ENCODE measurements around the gene KRTAP20-4.

The KRTAP20-4 gene

GRCh38 chr21:30620522-30620921 is at the start of gene KRTAP20-4:
Gene KRTAP20-4 (plus strand): TSS chr21:30620627.
- Histone ChIP-seq H3K9me3 (ENCODE audit: control insufficient read depth, insufficient read depth, low read length) (no peaks in the 10 kb centered on the region), H3K4me3 (ENCODE audit: low read depth, low read length) (no peak within 1 kb of the TSS), H3K4me1 (ENCODE audit: control insufficient read depth, insufficient read depth, low read length) (no peaks in the 10 kb centered on the region), H3K36me3 (ENCODE audit: control insufficient read depth, insufficient read depth, low read length) (no peaks in the 10 kb centered on the region), H3K27me3 (ENCODE audit: control insufficient read depth, insufficient read depth, low read length) (no peaks in the 10 kb centered on the region), H3K9ac (ENCODE audit: low read depth, low read length) (no peak within 1 kb of the TSS)

DNA sequence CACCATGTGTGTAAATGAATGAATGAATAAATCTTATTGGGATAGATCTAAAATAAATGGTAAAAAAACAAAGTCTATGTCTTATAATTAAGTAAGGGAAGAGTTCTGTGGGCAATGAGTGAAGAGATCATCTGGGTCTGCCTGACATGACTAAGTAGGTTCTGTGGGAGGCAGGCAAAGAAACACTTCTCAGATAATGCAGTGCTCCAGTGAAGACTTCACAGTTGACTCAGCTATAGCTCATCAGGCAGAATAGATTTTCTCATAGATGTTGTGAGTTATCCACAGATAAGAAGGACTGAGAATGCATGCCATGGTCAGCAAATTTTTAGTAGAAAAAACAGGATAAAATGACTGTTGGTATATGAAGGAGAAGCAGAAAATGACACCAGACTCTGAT is 42.7 kb upstream of the KRTAP20-4 start:
- Histone ChIP-seq H3K9ac (ENCODE audit: low read depth, low read length) (no peak overlapping the region), H3K4me3 (ENCODE audit: low read depth, low read length) (no peak overlapping the region), H3K4me1 (ENCODE audit: control insufficient read depth, insufficient read depth, low read length) (no peaks in the 10 kb centered on the region), H3K36me3 (ENCODE audit: control insufficient read depth, insufficient read depth, low read length) (no peaks in the 10 kb centered on the region), H3K9me3 (ENCODE audit: control insufficient read depth, insufficient read depth, low read length) (no peaks in the 10 kb centered on the region), H3K27me3 (ENCODE audit: control insufficient read depth, insufficient read depth, low read length) (no peaks in the 10 kb centered on the region)

DNA sequence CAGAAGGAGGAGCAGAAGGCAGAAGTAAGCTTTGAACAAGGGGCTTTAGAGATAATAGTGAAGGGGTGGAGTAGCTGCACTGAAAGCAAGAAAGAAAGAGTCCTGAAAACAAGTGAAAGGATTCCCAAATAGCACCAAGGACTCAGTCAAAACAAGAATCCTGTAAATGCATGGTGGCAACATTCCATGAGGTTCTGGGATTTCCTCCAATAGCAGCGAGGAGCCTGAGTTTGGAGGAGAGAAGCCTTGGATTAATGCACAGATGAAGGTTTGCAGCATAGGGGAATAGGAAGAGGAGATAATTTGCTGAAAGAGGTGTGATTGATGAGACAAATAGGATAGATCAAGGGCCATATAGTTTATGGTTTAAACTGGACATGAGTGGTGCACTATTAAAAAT is 41.1 kb upstream of the KRTAP20-4 start:
- Histone ChIP-seq H3K9ac (ENCODE audit: low read depth, low read length) (no peak overlapping the region), H3K9me3 (ENCODE audit: control insufficient read depth, insufficient read depth, low read length) (no peaks in the 10 kb centered on the region), H3K4me1 (ENCODE audit: control insufficient read depth, insufficient read depth, low read length) (no peaks in the 10 kb centered on the region)

GRCh38 chr21:30580132-30580531 is 40.3 kb upstream of the KRTAP20-4 start:
- H3K9ac ChIP-seq (ENCODE audit: low read depth, low read length): no peak overlapping the region
- no peak overlapping the region for H3K4me3 ChIP-seq (ENCODE audit: low read depth, low read length)
- no peaks in the 10 kb centered on the region for H3K27me3 ChIP-seq (ENCODE audit: control insufficient read depth, insufficient read depth, low read length)
- H3K36me3 ChIP-seq (ENCODE audit: control insufficient read depth, insufficient read depth, low read length): no peaks in the 10 kb centered on the region
- H3K9me3 ChIP-seq (ENCODE audit: control insufficient read depth, insufficient read depth, low read length): no peaks in the 10 kb centered on the region
- no peaks in the 10 kb centered on the region for H3K4me1 ChIP-seq (ENCODE audit: control insufficient read depth, insufficient read depth, low read length)

More for the DNA sequence above, 41.1 kb upstream of the KRTAP20-4 start:
- Histone ChIP-seq H3K27me3 (ENCODE audit: control insufficient read depth, insufficient read depth, low read length) (no peaks in the 10 kb centered on the region), H3K36me3 (ENCODE audit: control insufficient read depth, insufficient read depth, low read length) (no peaks in the 10 kb centered on the region), H3K4me3 (ENCODE audit: low read depth, low read length) (no peak overlapping the region)

DNA sequence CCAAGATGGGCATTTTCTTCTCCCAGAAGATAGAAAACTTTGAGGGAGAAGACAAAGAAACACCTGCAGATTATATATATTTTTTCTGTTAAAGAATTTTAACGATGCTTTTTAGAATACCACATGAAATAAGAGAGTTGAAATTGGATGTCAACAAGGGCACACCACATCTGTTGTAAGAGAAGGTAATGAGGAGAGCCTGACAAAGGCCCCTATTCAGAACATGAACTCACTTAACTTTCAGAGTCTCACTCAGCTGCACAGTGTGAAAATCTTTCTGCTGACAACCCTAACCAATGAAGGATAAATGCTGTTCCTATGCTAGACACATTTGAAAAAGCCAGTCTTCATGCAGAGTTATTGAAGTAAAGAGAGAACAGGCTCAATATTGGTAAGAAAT is 37.6 kb upstream of the KRTAP20-4 start:
- H3K4me1 ChIP-seq (ENCODE audit: control insufficient read depth, insufficient read depth, low read length): no peaks in the 10 kb centered on the region
- no peak overlapping the region for H3K9ac ChIP-seq (ENCODE audit: low read depth, low read length)
- no peaks in the 10 kb centered on the region for H3K36me3 ChIP-seq (ENCODE audit: control insufficient read depth, insufficient read depth, low read length)
- H3K9me3 ChIP-seq (ENCODE audit: control insufficient read depth, insufficient read depth, low read length): no peaks in the 10 kb centered on the region
- no peaks in the 10 kb centered on the region for H3K27me3 ChIP-seq (ENCODE audit: control insufficient read depth, insufficient read depth, low read length)
- no peak overlapping the region for H3K4me3 ChIP-seq (ENCODE audit: low read depth, low read length)

GRCh38 chr21:30590297-30590696 is 30.1 kb upstream of the KRTAP20-4 start, which contains the start of gene KRTAP22-2:
Gene KRTAP22-2 (minus strand): TSS chr21:30590397.
- Histone ChIP-seq H3K9me3 (ENCODE audit: control insufficient read depth, insufficient read depth, low read length) (no peaks in the 10 kb centered on the region), H3K27me3 (ENCODE audit: control insufficient read depth, insufficient read depth, low read length) (no peaks in the 10 kb centered on the region)

GRCh38 chr21:30592140-30592539 is 28.3 kb upstream of the KRTAP20-4 start, which contains the start of gene KRTAP6-3:
Gene KRTAP6-3 (plus strand): TSS chr21:30592440. CDS start chr21:30592446, 6 bp downstream.
- Histone ChIP-seq H3K36me3 (ENCODE audit: control insufficient read depth, insufficient read depth, low read length) (no peaks in the 10 kb centered on the region), H3K9me3 (ENCODE audit: control insufficient read depth, insufficient read depth, low read length) (no peaks in the 10 kb centered on the region), H3K4me1 (ENCODE audit: control insufficient read depth, insufficient read depth, low read length) (no peaks in the 10 kb centered on the region), H3K9ac (ENCODE audit: low read depth, low read length) (no peak within 1 kb of the TSS), H3K4me3 (ENCODE audit: low read depth, low read length) (no peak within 1 kb of the TSS), H3K27me3 (ENCODE audit: control insufficient read depth, insufficient read depth, low read length) (no peaks in the 10 kb centered on the region)

More at GRCh38 chr21:30590297-30590696, 30.1 kb upstream of the KRTAP20-4 start, which contains the start of gene KRTAP22-2:
- H3K36me3 ChIP-seq (ENCODE audit: control insufficient read depth, insufficient read depth, low read length): no peaks in the 10 kb centered on the region
- no peak within 1 kb of the TSS for H3K9ac ChIP-seq (ENCODE audit: low read depth, low read length)
- no peak within 1 kb of the TSS for H3K4me3 ChIP-seq (ENCODE audit: low read depth, low read length)
- no peaks in the 10 kb centered on the region for H3K4me1 ChIP-seq (ENCODE audit: control insufficient read depth, insufficient read depth, low read length)

- Histone ChIP-seq H3K4me3 (ENCODE audit: low read depth, low read length) (no peak within 1 kb of the TSS), H3K4me1 (ENCODE audit: control insufficient read depth, insufficient read depth, low read length) (no peaks in the 10 kb centered on the region), H3K36me3 (ENCODE audit: control insufficient read depth, insufficient read depth, low read length) (no peaks in the 10 kb centered on the region), H3K9ac (ENCODE audit: low read depth, low read length) (no peak within 1 kb of the TSS), H3K27me3 (ENCODE audit: control insufficient read depth, insufficient read depth, low read length) (no peaks in the 10 kb centered on the region), H3K9me3 (ENCODE audit: control insufficient read depth, insufficient read depth, low read length) (no peaks in the 10 kb centered on the region)
Measured at GRCh38 chr21:30598802-30599201, 21.6 kb upstream of the KRTAP20-4 start, which contains the start of gene KRTAP6-2. Gene KRTAP6-2 (minus strand): TSS chr21:30598902. CDS start chr21:30598874, 28 bp downstream.

- H3K9ac ChIP-seq (ENCODE audit: low read depth, low read length): no peak within 1 kb of the TSS
Measured at GRCh38 chr21:30600787-30601186, 19.6 kb upstream of the KRTAP20-4 start, which contains the start of gene KRTAP22-1. Gene KRTAP22-1 (plus strand): TSS chr21:30601087.

DNA sequence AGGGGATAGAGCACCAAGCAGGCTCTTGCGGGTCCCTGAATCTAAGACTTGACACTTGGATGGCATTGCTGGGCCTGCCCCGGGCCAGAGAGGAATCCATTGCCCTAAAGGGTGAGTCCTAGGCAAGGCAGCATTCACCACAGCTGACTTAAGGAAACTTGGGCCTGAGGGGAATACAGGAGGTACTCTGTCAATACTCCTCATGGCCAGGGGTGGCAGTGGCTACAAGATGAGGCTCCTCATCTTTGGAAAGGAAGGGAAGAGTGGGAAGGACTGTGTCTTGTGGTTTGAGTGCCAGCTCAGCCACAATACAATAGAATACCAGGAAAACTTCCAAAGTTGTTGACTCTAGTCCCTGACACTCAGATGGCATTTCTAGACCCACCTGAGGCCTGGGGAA is 14.5 kb upstream of the KRTAP20-4 start:
- Histone ChIP-seq H3K4me3 (ENCODE audit: low read depth, low read length) (no peak overlapping the region), H3K27me3 (ENCODE audit: control insufficient read depth, insufficient read depth, low read length) (no peaks in the 10 kb centered on the region), H3K9me3 (ENCODE audit: control insufficient read depth, insufficient read depth, low read length) (no peaks in the 10 kb centered on the region), H3K9ac (ENCODE audit: low read depth, low read length) (no peak overlapping the region), H3K36me3 (ENCODE audit: control insufficient read depth, insufficient read depth, low read length) (no peaks in the 10 kb centered on the region), H3K4me1 (ENCODE audit: control insufficient read depth, insufficient read depth, low read length) (no peaks in the 10 kb centered on the region)

More at GRCh38 chr21:30600787-30601186, 19.6 kb upstream of the KRTAP20-4 start, which contains the start of gene KRTAP22-1:
- Histone ChIP-seq H3K36me3 (ENCODE audit: control insufficient read depth, insufficient read depth, low read length) (no peaks in the 10 kb centered on the region), H3K4me3 (ENCODE audit: low read depth, low read length) (no peak within 1 kb of the TSS), H3K9me3 (ENCODE audit: control insufficient read depth, insufficient read depth, low read length) (no peaks in the 10 kb centered on the region), H3K4me1 (ENCODE audit: control insufficient read depth, insufficient read depth, low read length) (no peaks in the 10 kb centered on the region), H3K27me3 (ENCODE audit: control insufficient read depth, insufficient read depth, low read length) (no peaks in the 10 kb centered on the region)

GRCh38 chr21:30612132-30612531 is 8.3 kb upstream of the KRTAP20-4 start:
- Histone ChIP-seq H3K36me3 (ENCODE audit: control insufficient read depth, insufficient read depth, low read length) (no peaks in the 10 kb centered on the region), H3K27me3 (ENCODE audit: control insufficient read depth, insufficient read depth, low read length) (no peaks in the 10 kb centered on the region), H3K9ac (ENCODE audit: low read depth, low read length) (no peak overlapping the region), H3K4me3 (ENCODE audit: low read depth, low read length) (no peak overlapping the region), H3K9me3 (ENCODE audit: control insufficient read depth, insufficient read depth, low read length) (no peaks in the 10 kb centered on the region), H3K4me1 (ENCODE audit: control insufficient read depth, insufficient read depth, low read length) (no peaks in the 10 kb centered on the region)

DNA sequence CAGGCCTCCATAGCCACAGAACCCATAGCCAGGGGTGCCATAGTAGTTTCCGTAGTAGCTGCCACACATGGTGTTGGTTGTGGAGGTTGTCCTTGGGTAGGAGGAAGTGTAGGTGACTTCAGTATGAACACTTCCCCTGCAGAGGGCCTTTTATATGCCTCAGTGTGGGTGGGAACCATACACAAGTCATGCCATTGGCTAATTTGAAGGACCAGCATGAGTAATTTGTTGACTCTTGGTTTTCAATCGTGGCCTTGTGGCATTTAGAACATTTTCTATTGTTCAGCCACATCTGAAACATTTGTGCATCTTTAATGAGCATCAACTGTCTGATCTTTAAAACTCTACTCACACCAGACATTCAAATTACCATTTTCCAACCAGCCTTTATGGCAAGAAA is 6.6 kb upstream of the KRTAP20-4 start, which contains the start of gene KRTAP6-1:
Gene KRTAP6-1 (minus strand): TSS at position 95 of the 400 bp plus-strand sequence. CDS start 26 bp downstream, at position 69.
- Histone ChIP-seq H3K36me3 (ENCODE audit: control insufficient read depth, insufficient read depth, low read length) (no peaks in the 10 kb centered on the region), H3K4me1 (ENCODE audit: control insufficient read depth, insufficient read depth, low read length) (no peaks in the 10 kb centered on the region), H3K9ac (ENCODE audit: low read depth, low read length) (no peak within 1 kb of the TSS), H3K9me3 (ENCODE audit: control insufficient read depth, insufficient read depth, low read length) (no peaks in the 10 kb centered on the region), H3K4me3 (ENCODE audit: low read depth, low read length) (no peak within 1 kb of the TSS), H3K27me3 (ENCODE audit: control insufficient read depth, insufficient read depth, low read length) (no peaks in the 10 kb centered on the region)

All from iPS-15b (cell line).